KBM-7 (cell line): ENCODE measurements around the gene SOD3.
A peak's percentile ranks its signal among the peaks of the same experiment; 100 is the strongest.

Experiments
- DNase-seq: peaks from one replicate; pipeline ENCODE4 v3.0.0-alpha.2; 2015
- in situ Hi-C: fragments of 300-500 bp; cut with MboI; formaldehyde crosslinking; loops from 2 replicates; pipeline ENCODE4 v1.14.3; 2020; ENCODE audit warnings: low sequenced_read_pairs, low pct_unique_long_range_greater_than_20kb, mixed read lengths

SOD3 gene

GRCh38 chr4:24794916-24795665, at the start of gene SOD3:
TSS of gene SOD3 (plus strand) at chr4:24795573. CDS start at chr4:24799522, 3,949 bp downstream.
- no peak for DNase-seq
- in situ Hi-C loops, result no loop called here

GRCh38 chr4:24747234-24747975, 48.0 kb upstream of the SOD3 start:
- in situ Hi-C loops, result no loop called here
- no peak for DNase-seq

- in situ Hi-C loops, result no loop called here
- DNase-seq, result no peak
Observed at GRCh38 chr4:24748023-24748422, 47.4 kb upstream of the SOD3 start.

- DNase-seq, result no peak
- in situ Hi-C loops, result no loop called here
Observed at GRCh38 chr4:24748758-24749350, 46.5 kb upstream of the SOD3 start.

GRCh38 chr4:24750106-24750505, 45.3 kb upstream of the SOD3 start:
- in situ Hi-C loops, result no loop called here
- DNase-seq, result no peak

- in situ Hi-C loops, result no loop called here
- DNase-seq, result peak; percentile 14
Observed at GRCh38 chr4:24751926-24752539, 43.3 kb upstream of the SOD3 start.

- in situ Hi-C loops, result no loop called here
- DNase-seq, result no peak
Observed at GRCh38 chr4:24753519-24753918, 41.9 kb upstream of the SOD3 start.

GRCh38 chr4:24754571-24754970, 40.8 kb upstream of the SOD3 start:
- in situ Hi-C loops, result no loop called here

GRCh38 chr4:24763631-24764297, 31.6 kb upstream of the SOD3 start:
- DNase-seq, result no peak
- in situ Hi-C loops, result no loop called here

More at GRCh38 chr4:24754571-24754970, 40.8 kb upstream of the SOD3 start:
- no peak for DNase-seq

- DNase-seq, result no peak
- in situ Hi-C loops, result no loop called here
Observed at GRCh38 chr4:24764345-24764744, 31.0 kb upstream of the SOD3 start.

- no peak for DNase-seq
- in situ Hi-C loops, result no loop called here
Observed at GRCh38 chr4:24765376-24765988, 29.9 kb upstream of the SOD3 start.

- in situ Hi-C loops, result no loop called here
- no peak for DNase-seq
Observed at GRCh38 chr4:24768006-24768405, 27.4 kb upstream of the SOD3 start.

- in situ Hi-C loops, result no loop called here
- no peak for DNase-seq
Observed at GRCh38 chr4:24768604-24769003, 26.8 kb upstream of the SOD3 start.

GRCh38 chr4:24769571-24769970, 25.8 kb upstream of the SOD3 start:
- no peak for DNase-seq
- in situ Hi-C loops, result no loop called here

GRCh38 chr4:24770032-24770584, 25.3 kb upstream of the SOD3 start:
- peak; percentile 54 for DNase-seq
- in situ Hi-C loops, result no loop called here

GRCh38 chr4:24770667-24771066, 24.7 kb upstream of the SOD3 start:
- in situ Hi-C loops, result no loop called here
- DNase-seq, result no peak

GRCh38 chr4:24771241-24771640, 24.1 kb upstream of the SOD3 start:
- in situ Hi-C loops, result no loop called here
- no peak for DNase-seq

- in situ Hi-C loops, result no loop called here
- DNase-seq, result no peak
Observed at GRCh38 chr4:24772061-24772705, 23.2 kb upstream of the SOD3 start.
